GM12878 (cell line): ENCODE measurements around the gene PRICKLE4. TPM values are rescaled to one million over a fixed set of nuclear protein-coding genes. Genes with fewer than 3 reads are reported as not detected.

Experiments
- CBX3 ChIP-seq: fragments of 200-600 bp; sonication (generic); IDR thresholded peaks from 2 replicates; pipeline ENCODE4 v1.6.1; 2016; ENCODE audit warnings: low read depth, borderline replicate concordance
- CEBPZ ChIP-seq: fragments of 150-350 bp; IDR thresholded peaks from 2 replicates; pipeline ENCODE4 v1.6.1; 2016; ENCODE audit warnings: low read depth, low read length
- DPF2 ChIP-seq: fragments of 450-650 bp; IDR thresholded peaks from 2 replicates; pipeline ENCODE4 v1.6.1; 2017; ENCODE audit warnings: mild to moderate bottlenecking
- E2F4 ChIP-seq: IDR thresholded peaks from 2 replicates; pipeline ENCODE4 v1.6.1; 2012; ENCODE audit warnings: low read depth, low read length, improper control_type of control experiment
- EP300 ChIP-seq, 2 experiments: fragments of 150-350 bp in 1 of 2; IDR thresholded peaks; 2 replicates each; pipeline ENCODE4 v1.6.1; 2011 to 2012; ENCODE audit warnings: low read depth in 2 of 2, low read length in 2 of 2, borderline replicate concordance in 1 of 2, improper control_type of control experiment in 1 of 2, inconsistent platforms in 1 of 2; ENCODE audit not compliant: control insufficient read depth in 1 of 2
- IRF5 ChIP-seq: fragments of 450-650 bp; IDR thresholded peaks from 2 replicates; pipeline ENCODE4 v1.6.1; 2017; ENCODE audit warnings: borderline replicate concordance
- MAX ChIP-seq: IDR thresholded peaks from 2 replicates; pipeline ENCODE4 v1.6.1; 2012; ENCODE audit warnings: low read depth, low read length, improper control_type of control experiment
- NBN ChIP-seq: fragments of 450-650 bp; IDR thresholded peaks from 2 replicates; pipeline ENCODE4 v1.6.1; 2016
- NR2F1 ChIP-seq: fragments of 450-650 bp; conservative IDR thresholded peaks from 2 replicates; pipeline ENCODE4 v1.6.1; 2017; ENCODE audit warnings: mild to moderate bottlenecking
- PBX3 ChIP-seq: IDR thresholded peaks from 2 replicates; pipeline ENCODE4 v1.6.1; 2011; ENCODE audit warnings: mild to moderate bottlenecking, low read depth, low read length, moderate library complexity; ENCODE audit not compliant: insufficient replicate concordance
- polyA plus RNA-seq, 11 experiments: library from polyadenylated mRNA; depleted of rRNA in 4 of 11; unstranded in 6 of 11; stranded (reverse) in 5 of 11; fragments of >200 nt; fragmentation: Nextera tagmentation in 4 of 11; fragmentation: Illumina TruSeq in 1 of 11; extraction: Ambion mirVana in 4 of 11; extraction: Trizol in 1 of 11; gene quantifications; 1 replicate in 1 of 11; 2 replicates in 10 of 11; pipeline versions ENCODE4 v1.2.1 to v1.2.3, GENCODE V29; 2011 to 2016; ENCODE audit warnings: inconsistent platforms in 2 of 11, missing spikeins in 2 of 11, low read depth in 1 of 11
- total RNA-seq, 4 experiments: library from RNA; depleted of rRNA in 3 of 4; stranded (reverse); fragments of >200 nt in 3 of 4; fragmentation: Illumina TruSeq in 1 of 4; extraction: Trizol in 1 of 4; gene quantifications; 2 replicates each; pipeline versions ENCODE4 v1.2.1 to v1.2.3, GENCODE V29; 2013 to 2021

Gene PRICKLE4
- total and polyA plus RNA-seq, 10 of the 15 experiments (the other 5 are each of a cell fraction or from before 2014, with no cell fraction given), result 0.33 to 0.85 (median 0.35) TPM; not detected in 7

- TF ChIP-seq CEBPZ (no peak), EP300 (IDR thresholded peaks at IDR 0.05; ENCODE audit: borderline replicate concordance in 1 of 2, control insufficient read depth in 1 of 2, low read depth in 2 of 2, low read length in 2 of 2) (no peak), E2F4 (no peak), IRF5 (no peak), PBX3 (no peak), NBN (no peak), CBX3 (no peak), NR2F1 (no peak), DPF2 (no peak), MAX (no peak)
Measured at GRCh38 chr6:41771058-41771983, 9.3 kb upstream of the PRICKLE4 start (continued).
